Mammary microvascular endothelial cell (primary cell): ENCODE measurements around the gene LRRIQ4. TPM values are rescaled to one million over a fixed set of nuclear protein-coding genes. Genes with fewer than 3 reads are reported as not detected.

Source experiments
- total RNA-seq: library from RNA; depleted of rRNA; stranded (reverse); fragments of >200 nt; gene quantifications from 2 replicates; pipeline ENCODE4 v1.2.3, GENCODE V29; 2015

LRRIQ4 gene
- total RNA-seq, result not detected in 2 replicates

DNA sequence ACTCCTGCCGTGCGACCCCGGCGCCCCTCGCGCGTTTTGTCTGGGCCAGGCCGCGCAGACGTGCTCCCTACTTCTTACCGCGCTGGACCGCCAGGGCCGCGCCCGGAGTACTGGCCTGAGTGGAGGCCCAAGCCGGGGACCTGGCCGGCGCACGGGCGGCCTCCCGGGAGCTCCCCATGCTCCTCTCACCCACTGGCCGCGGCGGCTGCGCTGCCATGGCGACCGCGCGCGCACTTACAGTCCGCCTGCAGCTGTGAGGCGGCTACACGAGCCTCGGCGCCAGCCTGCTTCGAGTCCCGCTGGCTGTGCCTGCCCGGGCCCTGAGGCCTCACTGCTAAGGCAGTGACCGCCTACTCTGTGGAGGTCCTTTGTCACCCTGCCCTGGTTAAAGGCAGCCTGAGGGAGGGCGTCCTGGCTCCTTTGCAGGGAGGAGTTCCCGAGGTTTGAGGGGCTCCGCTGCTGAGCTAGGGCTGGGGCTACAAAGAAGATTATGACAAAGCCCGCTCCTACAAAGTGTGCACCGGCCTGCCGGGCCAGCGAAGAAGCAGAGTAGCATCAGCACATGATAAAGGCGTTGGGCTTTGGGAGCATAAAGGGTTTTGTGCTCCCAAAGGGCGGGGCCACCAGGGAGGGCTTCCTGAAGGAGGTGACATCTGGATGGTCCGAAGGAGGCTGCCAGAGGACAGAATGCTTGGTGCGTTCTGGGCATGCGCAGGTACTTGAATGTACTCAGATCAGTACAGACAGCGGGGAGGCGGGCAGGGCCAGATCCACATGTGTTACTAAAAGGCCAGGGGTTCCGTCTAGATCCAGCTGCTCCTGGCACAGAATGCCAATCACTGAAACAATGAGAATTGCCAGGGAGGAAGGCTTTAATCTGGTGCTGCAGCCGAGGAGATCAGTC is at the start of gene LRRIQ4, which contains the start of gene LRRC34:
Gene LRRIQ4, plus strand, starts transcription at position 539 of the 904 bp plus-strand sequence. CDS start 9,052 bp downstream, outside the sequence.
Gene LRRC34, minus strand, starts transcription at position 573 of the 904 bp plus-strand sequence. Its CDS starts 356 bp downstream, at position 217.

DNA sequence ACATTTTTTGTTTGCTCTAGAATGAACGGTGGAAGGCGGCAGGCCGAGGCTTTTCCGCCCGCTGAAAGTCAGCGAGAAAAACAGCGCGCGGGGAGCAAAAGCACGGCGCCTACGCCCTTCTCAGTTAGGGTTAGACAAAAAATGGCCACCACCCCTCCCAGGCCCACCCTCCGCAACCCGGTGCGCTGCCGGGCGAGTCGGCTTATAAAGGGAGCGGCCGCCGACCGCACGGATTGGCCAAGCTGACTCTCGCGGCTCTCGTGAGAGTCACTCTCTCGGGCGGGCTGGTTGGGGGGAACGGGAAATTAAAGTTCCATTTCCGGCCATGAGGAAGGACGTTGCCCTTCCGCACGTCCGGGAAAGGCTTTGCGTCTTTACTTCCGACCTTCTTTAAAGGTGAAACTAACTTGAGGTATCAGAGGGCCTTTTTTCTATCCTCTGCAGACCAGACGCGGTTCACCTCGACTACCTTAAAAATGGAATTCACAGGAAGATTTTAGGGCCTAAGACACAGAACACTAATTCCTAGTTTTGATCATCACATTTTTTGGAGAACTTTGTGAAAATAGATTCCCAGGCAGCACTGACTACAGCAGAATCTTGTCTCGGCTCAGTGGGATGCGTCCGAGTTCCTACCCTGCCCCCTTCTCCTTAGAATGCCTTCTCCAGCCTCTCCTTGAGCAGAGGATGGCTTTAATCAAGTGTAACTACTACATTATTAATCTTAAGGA is 47.6 kb upstream of the LRRIQ4 start, which contains the start of gene TERC:
Gene TERC, minus strand, starts transcription at position 179 of the 731 bp plus-strand sequence.

DNA sequence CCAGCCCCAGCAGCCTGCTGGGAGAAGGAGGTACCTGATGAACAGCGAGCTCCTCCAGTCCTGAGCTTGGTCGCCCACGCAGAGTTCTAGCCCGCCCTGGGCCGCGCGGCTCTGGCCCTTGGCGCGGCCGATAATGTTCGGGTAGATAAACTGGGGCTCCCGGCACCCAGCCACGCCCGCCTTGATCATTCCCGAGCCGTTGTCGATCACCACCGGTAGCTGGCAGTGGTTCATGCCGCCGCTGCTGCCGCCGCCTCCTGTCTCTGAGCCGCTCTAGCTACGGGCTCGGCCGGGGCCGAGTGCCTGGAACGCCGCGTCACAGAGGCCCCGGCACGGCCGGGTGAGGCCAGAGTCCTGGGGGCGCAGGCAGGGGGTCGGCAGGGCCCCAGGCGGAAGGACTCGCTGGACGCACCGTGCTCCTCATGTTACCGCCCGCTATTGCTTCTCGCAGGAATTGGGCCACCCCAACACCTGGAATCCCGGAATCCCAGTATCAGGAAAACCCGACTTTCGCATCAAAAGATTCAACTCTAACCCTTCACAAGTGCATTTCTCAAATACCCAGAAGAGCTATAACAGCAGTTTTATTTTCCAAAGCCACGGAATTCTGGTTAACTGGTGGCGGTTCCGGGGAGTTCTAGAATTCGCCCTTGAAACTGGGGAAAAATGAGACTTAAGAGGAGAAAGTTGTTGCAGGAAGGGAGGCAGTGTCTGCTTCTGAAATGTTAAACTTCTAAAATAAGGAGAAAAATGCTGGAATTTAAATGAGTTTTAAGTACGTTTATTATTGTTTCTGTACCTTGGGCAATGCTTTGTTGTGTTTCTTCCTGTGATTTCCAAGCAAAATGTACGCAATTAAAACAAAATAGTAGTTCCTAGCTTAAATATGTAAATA is 43.1 kb upstream of the LRRIQ4 start, which contains the start of gene ACTRT3:
Gene ACTRT3, minus strand, starts transcription at position 275 of the 895 bp plus-strand sequence. Its CDS starts 41 bp downstream, at position 234.

DNA sequence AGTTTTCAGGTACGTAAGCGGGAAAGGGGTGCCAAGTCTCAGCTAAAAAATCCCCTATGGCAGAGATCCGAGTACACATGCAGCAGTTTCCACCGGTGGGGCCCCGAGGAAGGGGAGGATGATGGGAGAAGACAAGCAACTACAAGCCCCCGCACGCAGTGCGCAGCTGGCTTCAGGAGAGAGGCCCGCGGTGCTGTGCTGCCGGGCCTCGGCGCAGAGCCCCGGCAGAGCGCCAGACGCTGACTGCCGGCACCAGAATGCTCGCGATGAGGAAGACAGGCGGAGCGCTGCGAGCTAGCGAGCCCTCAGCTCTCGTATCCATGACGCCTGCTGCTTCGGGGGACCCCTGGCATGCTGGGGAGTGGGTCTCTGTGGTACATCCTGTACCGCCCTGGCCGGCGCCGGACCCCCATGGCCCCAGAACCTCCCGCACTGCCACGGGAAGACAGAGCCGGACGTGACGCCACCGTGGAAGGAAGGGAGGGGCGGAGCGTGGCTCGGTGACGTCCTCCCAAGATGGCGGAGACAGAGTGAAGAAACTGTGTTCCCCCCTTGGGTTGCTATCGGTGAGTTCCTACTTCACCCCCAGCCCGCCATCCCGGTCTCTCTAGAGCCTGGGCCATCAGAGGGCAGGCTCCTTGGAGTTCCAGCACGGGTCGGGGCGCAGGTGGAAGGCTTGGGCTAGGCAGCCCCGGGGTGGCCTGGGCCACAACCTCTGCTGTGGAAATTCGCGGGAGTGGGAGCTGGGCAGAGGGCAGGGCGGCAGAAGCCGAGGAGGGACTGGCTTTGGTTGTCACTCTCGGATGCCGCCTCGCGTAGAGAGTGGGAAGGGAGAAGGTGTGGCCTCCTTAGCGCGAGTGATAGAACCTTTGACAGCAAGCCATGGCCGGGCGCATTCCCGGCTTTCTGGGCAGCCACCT is 39.5 kb upstream of the LRRIQ4 start, which contains the start of gene MYNN:
Gene MYNN, plus strand, starts transcription at position 500 of the 920 bp plus-strand sequence. CDS start 900 bp downstream, outside the sequence.

DNA sequence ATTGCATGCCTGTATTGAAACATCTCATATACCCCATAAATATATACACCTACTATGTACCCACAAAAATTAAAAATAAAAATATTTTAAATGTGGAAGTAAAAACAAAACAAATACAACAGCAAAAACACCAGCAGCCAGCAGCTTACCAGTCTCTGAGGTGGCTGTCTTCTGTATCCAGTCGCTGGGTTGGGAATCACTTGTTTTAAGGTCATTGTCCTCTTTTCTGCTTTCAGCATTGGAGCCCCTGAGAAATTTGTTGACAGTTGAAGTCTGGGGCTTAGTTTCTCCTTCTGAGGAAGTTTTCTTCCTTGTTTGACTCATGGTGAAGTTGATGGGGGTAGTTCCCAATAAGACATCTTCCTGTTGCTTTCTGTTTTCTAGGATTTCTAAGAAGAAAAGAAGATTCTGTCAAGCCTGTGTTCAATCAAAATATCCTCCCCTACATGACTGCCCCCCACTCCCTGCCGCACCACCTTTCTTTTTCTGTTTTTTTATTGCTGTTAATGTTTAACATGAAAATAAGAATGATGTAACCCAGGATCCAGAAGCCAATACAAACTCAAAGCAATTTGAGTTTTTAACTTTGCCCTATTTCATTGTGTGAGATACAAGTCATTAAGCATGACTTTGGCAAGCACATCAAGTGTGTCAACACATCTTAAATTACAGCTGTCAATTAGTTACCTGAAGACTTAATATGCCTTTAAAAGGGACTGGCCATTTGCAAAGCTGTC is 57.0 kb downstream of the LRRIQ4 start, which contains the start of gene LRRC31:
Gene LRRC31, minus strand, starts transcription at position 452 of the 737 bp plus-strand sequence. Its CDS starts 128 bp downstream, at position 324.

Other genes with a start within 250 kb of the LRRIQ4 start
- 39.8 and 40.6 TPM in 2 replicates for gene MECOM, start 149.2 kb upstream of the LRRIQ4 start, total RNA-seq
- 129 and 146 TPM in 2 replicates for gene TERC, start 47.8 kb upstream of the LRRIQ4 start, total RNA-seq
- 6.1 and 6.7 TPM in 2 replicates for gene ACTRT3, start 43.3 kb upstream of the LRRIQ4 start, total RNA-seq
- gene MYNN, start 39.5 kb upstream of the LRRIQ4 start, total RNA-seq, result 9.3 and 10.6 TPM in 2 replicates
- 3.2 and 4.8 TPM in 2 replicates for gene LRRC34, start within 50 bp of the LRRIQ4 start, total RNA-seq
- gene LRRC31, start 57.1 kb downstream of the LRRIQ4 start, total RNA-seq, result not detected in 2 replicates
- not detected in 2 replicates for gene SAMD7, start 98.7 kb downstream of the LRRIQ4 start, total RNA-seq
- 17.3 and 23.4 TPM in 2 replicates for gene SEC62, start 153.9 kb downstream of the LRRIQ4 start, total RNA-seq
- 8.7 and 9.1 TPM in 2 replicates for gene GPR160, start 225.1 kb downstream of the LRRIQ4 start, total RNA-seq